SK-N-SH (cell line): ENCODE measurements around the gene OTUD5.

Experiments used
- CTCF ChIP-seq: fragments of 200-600 bp; sonication (generic); IDR thresholded peaks from 2 replicates; pipeline ENCODE4 v1.6.1; 2017; ENCODE audit warnings: antibody characterized with exemption, mild to moderate bottlenecking, moderate library complexity
- EZH2phosphoT487 ChIP-seq: fragments of 200-600 bp; sonication (generic); IDR thresholded peaks from 2 replicates; pipeline ENCODE4 v1.6.1; 2017; ENCODE audit warnings: low read depth, mixed run types, mild to moderate bottlenecking, antibody characterized with exemption, moderate library complexity, borderline replicate concordance
- FOXJ3 ChIP-seq: sonication (generic); formaldehyde crosslinking; IDR thresholded peaks from 2 replicates; pipeline ENCODE4 v1.5.1; 2020; ENCODE audit warnings: mild to moderate bottlenecking, missing genetic modification reagents
- FOXM1 ChIP-seq: IDR thresholded peaks from 2 replicates; pipeline ENCODE4 v1.4.0; 2012; ENCODE audit warnings: low read depth, mild to moderate bottlenecking
- MXI1 ChIP-seq: IDR thresholded peaks from 2 replicates; pipeline ENCODE4 v1.6.1; 2012; ENCODE audit warnings: mild to moderate bottlenecking, low read depth, low read length, improper control_type of control experiment
- POLR2AphosphoS5 ChIP-seq: IDR thresholded peaks from 2 replicates; pipeline ENCODE4 v1.6.1; 2012; ENCODE audit warnings: low read depth, low read length
- REST ChIP-seq: IDR thresholded peaks from 2 replicates; pipeline ENCODE4 v1.6.1; 2012; ENCODE audit warnings: mild to moderate bottlenecking, low read depth, low read length, moderate library complexity
- RFX5 ChIP-seq: IDR thresholded peaks from 2 replicates; pipeline ENCODE4 v1.6.1; 2012; ENCODE audit warnings: mild to moderate bottlenecking, improper control_type of control experiment, low read length
- USF2 ChIP-seq: fragments of 150-350 bp; IDR thresholded peaks from 2 replicates; pipeline ENCODE4 v1.6.1; 2017; ENCODE audit warnings: antibody characterized with exemption, low read length, low read depth, borderline replicate concordance
- ZBTB33 ChIP-seq: IDR thresholded peaks from 2 replicates; pipeline ENCODE4 v1.4.0; 2012; ENCODE audit warnings: low read depth, borderline replicate concordance

- TF ChIP-seq CTCF (no peak), FOXM1 (no peak), RFX5 (no peak), POLR2AphosphoS5 (no peak), REST (no peak), MXI1 (no peak), USF2 (no peak), ZBTB33 (no peak), FOXJ3 (CRISPR knock-in tag) (no peak), EZH2phosphoT487 (no peak)
These were observed 4.2 kb upstream of the OTUD5 start for GRCh38 chrX:48961585-48962091.
